ENCODE measurements around the gene TMEM250. TPM values are rescaled to one million over a fixed set of nuclear protein-coding genes. Genes with fewer than 3 reads are reported as not detected.

TMEM250 gene
- total and polyA plus RNA-seq, 2 of the 4 experiments (the other 2 are of a cell fraction): 14.0 to 17.5 TPM

DNA sequence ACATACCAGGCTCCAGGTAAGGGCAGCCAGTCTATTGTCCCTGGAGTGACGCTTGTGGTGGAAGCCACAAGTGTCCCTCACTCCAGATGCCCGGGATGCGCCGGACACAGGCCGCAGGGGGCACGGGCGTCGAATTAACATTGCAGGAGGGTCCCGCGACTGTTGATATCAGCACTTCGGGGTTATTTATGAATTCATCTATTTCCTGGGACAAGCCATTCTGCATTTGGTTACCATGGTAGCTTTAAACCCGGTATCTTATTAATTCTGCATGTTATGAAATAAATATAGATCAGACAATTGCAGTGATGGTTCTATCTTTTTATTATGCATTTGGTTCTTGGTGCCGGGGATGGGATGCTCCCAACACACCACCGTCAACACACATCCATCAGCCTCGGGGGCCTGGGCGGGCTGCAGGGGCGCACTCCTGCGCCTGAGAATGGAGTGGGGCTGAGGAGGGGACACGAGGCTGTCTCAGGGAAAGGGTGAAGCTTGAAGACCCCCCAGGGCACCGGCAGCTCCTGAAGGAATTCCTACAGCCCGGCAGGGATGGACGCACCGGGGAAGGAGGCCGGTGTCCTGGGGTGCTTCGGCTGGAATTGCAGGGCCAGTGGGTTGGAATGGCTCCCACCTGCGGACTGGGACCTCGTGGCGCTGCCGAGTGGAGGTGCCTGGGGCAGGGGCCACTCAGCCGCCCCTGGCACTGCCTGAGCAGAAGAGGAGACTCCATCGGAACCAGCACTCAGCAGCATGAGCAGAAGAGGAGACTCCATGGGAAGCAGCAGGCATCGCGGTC is 17.7 kb upstream of the TMEM250 start:
- Histone ChIP-seq H3K4me2 (ENCODE audit: low read depth, low read length) (no peak overlapping the region), H3K27me3 (ENCODE audit: control insufficient read depth, insufficient read depth, low read length) (peaks cover 68% of the 10 kb centered on the region), H3K23ac (ENCODE audit: low read depth, low read length) (no peak overlapping the region), H3K4ac (ENCODE audit: low read depth, low read length) (no peak overlapping the region), H3K18ac (ENCODE audit: low read depth, low read length) (no peak overlapping the region), H2BK5ac (ENCODE audit: low read depth, low read length, poor library complexity, severe bottlenecking) (no peak overlapping the region), H2AK5ac (ENCODE audit: low read depth, low read length) (no peak overlapping the region), H2BK20ac (ENCODE audit: low read depth, low read length) (no peak overlapping the region), H4K8ac (ENCODE audit: low read depth in 2 of 2, low read length in 2 of 2) (no peak overlapping the region), H3K9me1 (ENCODE audit: insufficient read depth, low read length) (no peaks in the 10 kb centered on the region), H3K56ac (ENCODE audit: extremely low read depth, insufficient read depth, low read length) (no peak overlapping the region), H3K14ac (replicated peaks; ENCODE audit: low read depth, low read length) (no peak overlapping the region), H4K20me1 (ENCODE audit: insufficient read depth, low read length) (no peaks in the 10 kb centered on the region; the same call in 1 of the 2 replicates), H4K5ac (ENCODE audit: low read depth, low read length) (no peak overlapping the region), H3K79me1 (ENCODE audit: low read depth in 1 of 2, low read length in 2 of 2) (no peaks in the 10 kb centered on the region), H2AK9ac (replicated peaks; ENCODE audit: low read depth, low read length, poor library complexity) (no peak overlapping the region), H2AFZ (replicated peaks; ENCODE audit: low read length, poor library complexity) (no peak overlapping the region), H2BK120ac (ENCODE audit: low read depth, low read length) (no peak overlapping the region), H3K9ac (ENCODE audit: low read depth, low read length) (no peak overlapping the region), H3K4me3 (ENCODE audit: insufficient read depth, low read depth, low read length) (no peak overlapping the region), H3K36me3 (ENCODE audit: control insufficient read depth, insufficient read depth, low read length) (no peaks in the 10 kb centered on the region), H3K4me1 (ENCODE audit: control insufficient read depth, insufficient read depth, low read length) (no peaks in the 10 kb centered on the region), H3K9me3 (ENCODE audit: control insufficient read depth, insufficient read depth, low read length) (no peaks in the 10 kb centered on the region), H2BK15ac (ENCODE audit: low read depth, low read length) (no peak overlapping the region), H4K91ac (ENCODE audit: insufficient read depth, low read depth, low read length) (no peak overlapping the region), H3K27ac (ENCODE audit: insufficient read depth, low read length) (no peak overlapping the region)
- ChIA-PET POLR2A (ENCODE audit: unreplicated experiment) (no interaction called here), CTCF (no interaction called here)
- 80% methylated on average over 13 of the region's 33 CpGs; no CpG with 5 or more reads in 1 of the 2 experiments for WGBS, 2 experiments (ENCODE audit: extremely low coverage in 2 of 2, insufficient read length in 1 of 2)
- dilution Hi-C loops (cut with HindIII; ENCODE audit: low sequenced_read_pairs, unreplicated experiment): no loop called here
- in situ Hi-C loops (cut with MboI; ENCODE audit: low sequenced_read_pairs): no loop called here
- BruUV-seq (replicated peaks): no TSS peak
- no peak for ATAC-seq (ENCODE audit: low read depth)
- DNase-seq: no peak
- intact Hi-C loops (cut with micrococcal nuclease): no loop called here
- TF ChIP-seq BHLHE40 (IDR thresholded peaks at IDR 0.05; ENCODE audit: low read depth, low read length): no peak
- TF ChIP-seq RCOR1 (IDR thresholded peaks at IDR 0.05; ENCODE audit: insufficient replicate concordance, low read length): no peak
- no peak for TF ChIP-seq CHD1 (IDR thresholded peaks at IDR 0.05; ENCODE audit: low read depth, low read length)
- no peak for TF ChIP-seq ELK1 (IDR thresholded peaks at IDR 0.05; ENCODE audit: borderline replicate concordance, low read depth, low read length)
- TF ChIP-seq RAD21 (IDR thresholded peaks at IDR 0.05; ENCODE audit: low read length): no peak
- no peak for TF ChIP-seq FOS (IDR thresholded peaks at IDR 0.05; ENCODE audit: low read depth, low read length)
- no peak for TF ChIP-seq MXI1 (IDR thresholded peaks at IDR 0.05; ENCODE audit: borderline replicate concordance, low read depth, low read length)
- no peak for TF ChIP-seq MAZ (IDR thresholded peaks at IDR 0.05; ENCODE audit: borderline replicate concordance, low read depth, low read length)
- no peak for TF ChIP-seq CEBPB (IDR thresholded peaks at IDR 0.05; ENCODE audit: low read depth, low read length)
- TF ChIP-seq USF2 (IDR thresholded peaks at IDR 0.05; ENCODE audit: low read depth, low read length): no peak
- TF ChIP-seq NFE2L2 (IDR thresholded peaks at IDR 0.05; ENCODE audit: low read depth, low read length): no peak
- no peak for TF ChIP-seq MAFK (IDR thresholded peaks at IDR 0.05; ENCODE audit: low read depth, low read length)

All from IMR-90 (cell line).